Measurements from ENCODE around the gene OR5B12. TPM values are rescaled to one million over a fixed set of nuclear protein-coding genes. Genes with fewer than 3 reads are reported as not detected.
"Not testable (repeated sequence)": the region's sequence is repeated elsewhere in the genome, so short reads cannot be mapped to it uniquely, and the experiment has no call there.

The OR5B12 gene
- total RNA-seq: not detected
- long read RNA-seq: 0 reads

GRCh38 chr11:58442136-58442535, at the start of gene OR5B12:
Gene OR5B12, minus strand, starts transcription at chr11:58442236. Its CDS starts 2,085 bp downstream, at chr11:58440151.
- DNase-seq (ENCODE audit: low spot score): no peak

GRCh38 chr11:58490827-58491226, 48.8 kb upstream of the OR5B12 start:
- DNase-seq (ENCODE audit: low spot score): no peak

GRCh38 chr11:58487170-58487569, 45.1 kb upstream of the OR5B12 start:
- DNase-seq (ENCODE audit: low spot score): no peak

GRCh38 chr11:58485961-58486360, 43.9 kb upstream of the OR5B12 start:
- DNase-seq (ENCODE audit: low spot score): no peak

- no peak for DNase-seq (ENCODE audit: low spot score)
Measured at GRCh38 chr11:58471892-58472291, 29.9 kb upstream of the OR5B12 start.

- no peak for DNase-seq (ENCODE audit: low spot score)
Measured at GRCh38 chr11:58466293-58466692, 24.3 kb upstream of the OR5B12 start.

GRCh38 chr11:58465690-58466089, 23.7 kb upstream of the OR5B12 start:
- no peak for DNase-seq (ENCODE audit: low spot score)

GRCh38 chr11:58451585-58451984, 9.5 kb upstream of the OR5B12 start:
- DNase-seq (ENCODE audit: low spot score): no peak

- DNase-seq (ENCODE audit: low spot score): no peak
Measured at GRCh38 chr11:58446294-58446693, 4.3 kb upstream of the OR5B12 start.

- DNase-seq (ENCODE audit: low spot score): no peak
Measured at GRCh38 chr11:58444300-58444699, 2.3 kb upstream of the OR5B12 start.

- no peak for DNase-seq (ENCODE audit: low spot score)
Measured at GRCh38 chr11:58438486-58438885, 3.5 kb downstream of the OR5B12 start.

GRCh38 chr11:58434217-58434616, 7.8 kb downstream of the OR5B12 start:
- no peak for DNase-seq (ENCODE audit: low spot score)

- no peak for DNase-seq (ENCODE audit: low spot score)
Measured at GRCh38 chr11:58433638-58434203, 8.3 kb downstream of the OR5B12 start.

- no peak for DNase-seq (ENCODE audit: low spot score)
Measured at GRCh38 chr11:58429273-58429672, 12.8 kb downstream of the OR5B12 start.

- no peak for DNase-seq (ENCODE audit: low spot score)
Measured at GRCh38 chr11:58428021-58428420, 14.0 kb downstream of the OR5B12 start, which contains the start of gene OR5B2. Gene OR5B2, minus strand, starts transcription at chr11:58428121. Its CDS starts 4,860 bp downstream, at chr11:58423261.

GRCh38 chr11:58406774-58407173, 35.3 kb downstream of the OR5B12 start, which contains the start of gene OR5B3:
Gene OR5B3, minus strand, starts transcription at chr11:58406874. Its CDS starts 3,465 bp downstream, at chr11:58403409.
- no peak for DNase-seq (ENCODE audit: low spot score)

GRCh38 chr11:58399622-58400021, 42.4 kb downstream of the OR5B12 start:
- DNase-seq (ENCODE audit: low spot score): not testable (repeated sequence)

- no peak for DNase-seq (ENCODE audit: low spot score)
Measured at GRCh38 chr11:58395581-58395980, 46.5 kb downstream of the OR5B12 start.

- DNase-seq (ENCODE audit: low spot score): no peak
Measured at GRCh38 chr11:58394195-58394594, 47.8 kb downstream of the OR5B12 start.

GRCh38 chr11:58392746-58393145, 49.3 kb downstream of the OR5B12 start:
- no peak for DNase-seq (ENCODE audit: low spot score)

- no peak for DNase-seq (ENCODE audit: low spot score)
Measured at GRCh38 chr11:58391879-58392278, 50.2 kb downstream of the OR5B12 start.

- DNase-seq (ENCODE audit: low spot score): no peak
Measured at GRCh38 chr11:58390551-58391063, 51.4 kb downstream of the OR5B12 start.
